SK-N-SH treated with all-trans-retinoic acid at 6 μM for 48 hours (cell line): ENCODE data around the gene ARF5.

Experiments used
- ATAC-seq: fragments of 200-7000 bp; cut with Tn5 transposase; 3 replicates; pipeline ENCODE4 v1.9.1; 2020; ENCODE audit warnings: mild to moderate bottlenecking, moderate library complexity
- ARNTL ChIP-seq: fragments of 450-650 bp; formaldehyde crosslinking; IDR thresholded peaks from 2 replicates; pipeline ENCODE4 v1.5.0; 2020; ENCODE audit warnings: low read depth, mild to moderate bottlenecking, moderate library complexity, borderline replicate concordance
- BACH2 ChIP-seq: fragments of 250-450 bp; sonication (Bioruptor Pico); IDR thresholded peaks from 2 replicates; pipeline ENCODE4 v1.9.0; 2021; ENCODE audit warnings: mild to moderate bottlenecking, borderline replicate concordance
- CREB5 ChIP-seq: fragments of 250-450 bp; sonication (Bioruptor Pico); IDR thresholded peaks from 2 replicates; pipeline ENCODE4 v1.5.1; 2020; ENCODE audit warnings: low read depth, mild to moderate bottlenecking, moderate library complexity
- CSDC2 ChIP-seq: fragments of 250-450 bp; sonication (Bioruptor Pico); IDR thresholded peaks from 2 replicates; pipeline ENCODE4 v1.5.0; 2020; ENCODE audit warnings: mild to moderate bottlenecking, moderate library complexity
- CSRNP3 ChIP-seq: fragments of 250-450 bp; sonication (Bioruptor Pico); IDR thresholded peaks from 2 replicates; pipeline ENCODE4 v1.5.1; 2021; ENCODE audit warnings: mild to moderate bottlenecking, moderate library complexity
- ESRRG ChIP-seq: fragments of 250-450 bp; sonication (Bioruptor Pico); IDR thresholded peaks from 2 replicates; pipeline ENCODE4 v1.6.1; 2021; ENCODE audit warnings: mild to moderate bottlenecking
- GLIS3 ChIP-seq: fragments of 250-450 bp; sonication (Bioruptor Pico); IDR thresholded peaks from 2 replicates; pipeline ENCODE4 v1.5.0; 2020; ENCODE audit warnings: mild to moderate bottlenecking, moderate library complexity
- ISL1 ChIP-seq: fragments of 250-450 bp; sonication (Bioruptor Pico); IDR thresholded peaks from 2 replicates; pipeline ENCODE4 v2.1.2; 2022; ENCODE audit warnings: mild to moderate bottlenecking, moderate library complexity
- OSR1 ChIP-seq: fragments of 250-450 bp; sonication (Bioruptor Pico); IDR thresholded peaks from 2 replicates; pipeline ENCODE4 v1.8.0; 2022; ENCODE audit warnings: moderate library complexity, mild to moderate bottlenecking, inconsistent platforms
- PATZ1 ChIP-seq: fragments of 250-450 bp; sonication (Bioruptor Pico); IDR thresholded peaks from 2 replicates; pipeline ENCODE4 v1.8.0; 2020; ENCODE audit warnings: mild to moderate bottlenecking, moderate library complexity, borderline replicate concordance
- POU6F1 ChIP-seq: fragments of 250-450 bp; sonication (Bioruptor Pico); IDR thresholded peaks from 2 replicates; pipeline ENCODE4 v1.8.0; 2021; ENCODE audit warnings: low read depth, mild to moderate bottlenecking, moderate library complexity, borderline replicate concordance
- RARB ChIP-seq: fragments of 250-450 bp; sonication (Bioruptor Pico); IDR thresholded peaks from 2 replicates; pipeline ENCODE4 v1.8.0; 2021; ENCODE audit warnings: mild to moderate bottlenecking, moderate library complexity
- SNAI2 ChIP-seq: fragments of 250-450 bp; sonication (Bioruptor Pico); IDR thresholded peaks from 2 replicates; pipeline ENCODE4 v1.5.0; 2020; ENCODE audit warnings: mild to moderate bottlenecking, moderate library complexity
- TCF4 ChIP-seq: fragments of 250-450 bp; sonication (Bioruptor Pico); IDR thresholded peaks from 2 replicates; pipeline ENCODE4 v1.8.0; 2021; ENCODE audit warnings: mild to moderate bottlenecking, moderate library complexity, borderline replicate concordance
- TSHZ2 ChIP-seq: fragments of 250-450 bp; sonication (Bioruptor Pico); IDR thresholded peaks from 2 replicates; pipeline ENCODE4 v1.5.0; 2020; ENCODE audit warnings: mild to moderate bottlenecking, moderate library complexity
- ZFP3 ChIP-seq: fragments of 250-450 bp; sonication (Bioruptor Pico); IDR thresholded peaks from 2 replicates; pipeline ENCODE4 v1.5.0; 2020; ENCODE audit warnings: mild to moderate bottlenecking, moderate library complexity
- ZFP30 ChIP-seq: fragments of 450-650 bp; formaldehyde crosslinking; IDR thresholded peaks from 2 replicates; pipeline ENCODE4 v1.5.0; 2022; ENCODE audit warnings: mild to moderate bottlenecking, moderate library complexity
- ZNF565 ChIP-seq: fragments of 450-650 bp; formaldehyde crosslinking; conservative IDR thresholded peaks from 2 replicates; pipeline ENCODE4 v1.5.0; 2020; ENCODE audit warnings: low read depth, mild to moderate bottlenecking, moderate library complexity
- ZNF70 ChIP-seq: fragments of 450-650 bp; formaldehyde crosslinking; IDR thresholded peaks from 2 replicates; pipeline ENCODE4 v1.5.0; 2020; ENCODE audit warnings: mild to moderate bottlenecking, moderate library complexity
- ZNF8 ChIP-seq: fragments of 450-650 bp; formaldehyde crosslinking; IDR thresholded peaks from 2 replicates; pipeline ENCODE4 v1.5.0; 2020; ENCODE audit warnings: mild to moderate bottlenecking, moderate library complexity

Gene ARF5

GRCh38 chr7:127591591-127591990, 3.4 kb downstream of the ARF5 start:
- no peak for TF ChIP-seq BACH2 (CRISPR knock-in tag)
- TF ChIP-seq CSDC2 (CRISPR knock-in tag) = no peak
- no peak for TF ChIP-seq ZNF8 (CRISPR knock-in tag)
- no peak for TF ChIP-seq GLIS3
- TF ChIP-seq ZNF70 = no peak
- TF ChIP-seq ZFP30 (CRISPR knock-in tag) = no peak
- TF ChIP-seq TSHZ2 (CRISPR knock-in tag) = no peak
- no peak for TF ChIP-seq ESRRG (CRISPR knock-in tag)
- TF ChIP-seq POU6F1 (CRISPR knock-in tag) = no peak
- no peak for TF ChIP-seq OSR1 (CRISPR knock-in tag)
- no peak for TF ChIP-seq RARB
- no peak for TF ChIP-seq ZFP3 (CRISPR knock-in tag)
- no peak for TF ChIP-seq ZNF565 (CRISPR knock-in tag)
- TF ChIP-seq TCF4 = no peak
- no peak for TF ChIP-seq PATZ1 (CRISPR knock-in tag)
- TF ChIP-seq CREB5 (CRISPR knock-in tag) = no peak
- TF ChIP-seq ARNTL (CRISPR knock-in tag) = no peak
- TF ChIP-seq ISL1 (CRISPR knock-in tag) = no peak
- TF ChIP-seq CSRNP3 = no peak
- TF ChIP-seq SNAI2 (CRISPR knock-in tag) = no peak
- no peak for ATAC-seq

- TF ChIP-seq CSRNP3 (no peak), TSHZ2 (CRISPR knock-in tag) (no peak), PATZ1 (CRISPR knock-in tag) (no peak), GLIS3 (no peak), ZNF8 (CRISPR knock-in tag) (no peak)
- ATAC-seq = no peak
Observed at GRCh38 chr7:127592550-127592949, 4.3 kb downstream of the ARF5 start.
